Neuronal stem cell (in vitro differentiated cells): ENCODE data around the gene GPN1.

Experiments used
- DNase-seq: peaks from one replicate; pipeline ENCODE4 v3.0.0-alpha.2; 2013; ENCODE audit warnings: low spot score
- H2AFZ ChIP-seq: one replicate; pipeline ENCODE4 v1.6.1; 2013; ENCODE audit warnings: mild to moderate bottlenecking, low read length, inconsistent platforms
- H2AK5ac ChIP-seq: 2 replicates; pipeline ENCODE4 v1.6.1; 2013; ENCODE audit warnings: low read depth, mild to moderate bottlenecking, inconsistent platforms, low read length, moderate library complexity, mixed read lengths
- H2BK120ac ChIP-seq: 2 replicates; pipeline ENCODE4 v1.6.1; 2013; ENCODE audit warnings: low read depth, mild to moderate bottlenecking, inconsistent platforms, low read length, moderate library complexity, mixed read lengths
- H2BK12ac ChIP-seq: one replicate; pipeline ENCODE4 v1.6.1; 2013; ENCODE audit warnings: low read length, inconsistent platforms
- H2BK15ac ChIP-seq: 2 replicates; pipeline ENCODE4 v1.6.1; 2013; ENCODE audit warnings: mild to moderate bottlenecking, low read length, inconsistent platforms, mixed read lengths
- H2BK5ac ChIP-seq: one replicate; pipeline ENCODE4 v1.6.1; 2013; ENCODE audit warnings: inconsistent platforms, mild to moderate bottlenecking, low read length, moderate library complexity
- H3K14ac ChIP-seq: one replicate; pipeline ENCODE4 v1.6.1; 2013; ENCODE audit warnings: low read length, inconsistent platforms
- H3K18ac ChIP-seq: 2 replicates; pipeline ENCODE4 v1.6.1; 2013; ENCODE audit warnings: low read length, inconsistent platforms
- H3K23ac ChIP-seq: 2 replicates; pipeline ENCODE4 v1.6.1; 2013; ENCODE audit warnings: low read depth, mild to moderate bottlenecking, mixed read lengths, low read length, inconsistent platforms; ENCODE audit not compliant: poor library complexity
- H3K27ac ChIP-seq: replicated peaks from 3 replicates; pipeline ENCODE4 v1.5.1; 2013; ENCODE audit warnings: low read length, inconsistent platforms
- H3K27me3 ChIP-seq, 3 experiments: 2 replicates each; pipeline ENCODE4 v1.6.1; 2013; ENCODE audit warnings: low read length in 3 of 3, mild to moderate bottlenecking in 2 of 3, inconsistent platforms in 1 of 3, low read depth in 1 of 3, mixed read lengths in 1 of 3, moderate library complexity in 1 of 3; ENCODE audit not compliant: control insufficient read depth in 3 of 3, insufficient read depth in 3 of 3
- H3K36me3 ChIP-seq, 2 donors: replicated peaks in 1 of 2; 2 replicates each; pipeline ENCODE4 v1.6.1; 2013; ENCODE audit warnings: low read length in 2 of 2; ENCODE audit not compliant: control insufficient read depth in 2 of 2, insufficient read depth in 2 of 2
- H3K4ac ChIP-seq: 2 replicates; pipeline ENCODE4 v1.6.1; 2013; ENCODE audit warnings: inconsistent platforms, mild to moderate bottlenecking, low read length, moderate library complexity
- H3K4me1 ChIP-seq, 2 donors: 1 replicate in 1 of 2; 2 replicates in 1 of 2; pipeline ENCODE4 v1.6.1; 2013; ENCODE audit warnings: low read length in 2 of 2, low read depth in 1 of 2; ENCODE audit not compliant: control insufficient read depth in 2 of 2, insufficient read depth in 1 of 2
- H3K4me2 ChIP-seq: one replicate; pipeline ENCODE4 v1.6.1; 2013; ENCODE audit warnings: mild to moderate bottlenecking, low read length, inconsistent platforms; ENCODE audit not compliant: insufficient read depth, poor library complexity, severe bottlenecking
- H3K4me3 ChIP-seq, 2 donors: 2 replicates each; pipeline ENCODE4 v1.5.1; 2013; ENCODE audit warnings: low read length in 2 of 2, mild to moderate bottlenecking in 2 of 2, inconsistent platforms in 1 of 2, moderate library complexity in 1 of 2
- H3K79me1 ChIP-seq: one replicate; pipeline ENCODE4 v1.6.1; 2013; ENCODE audit warnings: low read depth, mild to moderate bottlenecking, inconsistent platforms, low read length, moderate library complexity
- H3K9ac ChIP-seq: one replicate; pipeline ENCODE4 v1.6.1; 2013; ENCODE audit warnings: mild to moderate bottlenecking, low read depth, low read length, inconsistent platforms; ENCODE audit not compliant: poor library complexity
- H3K9me3 ChIP-seq, 2 donors: replicated peaks in 1 of 2; 2 replicates each; pipeline versions ENCODE3 to v1.6.1; 2013; ENCODE audit warnings: low read length in 2 of 2, mild to moderate bottlenecking in 2 of 2, inconsistent platforms in 1 of 2, low read depth in 1 of 2, mixed read lengths in 1 of 2, moderate library complexity in 1 of 2; ENCODE audit not compliant: control insufficient read depth in 2 of 2, insufficient read depth in 1 of 2
- H4K8ac ChIP-seq: one replicate; pipeline ENCODE4 v1.6.1; 2013; ENCODE audit warnings: low read depth, mild to moderate bottlenecking, inconsistent platforms, low read length, moderate library complexity
- H4K91ac ChIP-seq: one replicate; pipeline ENCODE4 v1.6.1; 2013; ENCODE audit warnings: low read length, low read depth, mild to moderate bottlenecking, inconsistent platforms; ENCODE audit not compliant: poor library complexity
- WGBS, 2 donors: extraction: QIAGEN DNeasy Blood & Tissue Kit; methylation state at CpG; one replicate each; pipeline ENCODE4 v1.1.7; 2013; ENCODE audit warnings: missing lambda C conversion rate in 2 of 2, mixed read lengths in 1 of 2; ENCODE audit not compliant: insufficient read length in 2 of 2, insufficient replicate concordance in 1 of 2; ENCODE audit errors: extremely low coverage in 2 of 2; 5-methylcytosine and 5-hydroxymethylcytosine counted together

The GPN1 gene

GRCh38 chr2:27640722-27641245, 11.9 kb downstream of the GPN1 start:
- no peak overlapping the region for H2BK12ac ChIP-seq
- no peak overlapping the region for H3K14ac ChIP-seq
- H3K79me1 ChIP-seq, result no peaks in the 10 kb centered on the region
- no peak overlapping the region for H3K27ac ChIP-seq
- no peak for DNase-seq
- no peak overlapping the region for H2BK120ac ChIP-seq
- no peak overlapping the region for H3K18ac ChIP-seq
- peaks cover 12 to 95% of the 10 kb centered on the region in 2 donors for H3K36me3 ChIP-seq
- no peak overlapping the region for H4K8ac ChIP-seq
- no CpG with 5 or more reads among the region's 2 CpGs for WGBS, 2 donors
- no peak overlapping the region for H2BK5ac ChIP-seq
- no peak overlapping the region for H2AK5ac ChIP-seq
- no peak overlapping the region for H3K4me2 ChIP-seq
- no peak overlapping the region for H3K9ac ChIP-seq
- no peaks in the 10 kb centered on the region for H3K27me3 ChIP-seq
- H3K4me3 ChIP-seq, result no peak overlapping the region
- H2AFZ ChIP-seq, result no peak overlapping the region
- no peaks in the 10 kb centered on the region for H3K9me3 ChIP-seq
- H3K4me1 ChIP-seq, result no peaks in the 10 kb centered on the region
- no peak overlapping the region for H3K4ac ChIP-seq
- H2BK15ac ChIP-seq, result no peak overlapping the region
- no peak overlapping the region for H3K23ac ChIP-seq
- H4K91ac ChIP-seq, result no peak overlapping the region

- peaks cover 12 to 91% of the 10 kb centered on the region in 2 donors for H3K36me3 ChIP-seq
- no peak overlapping the region for H2BK15ac ChIP-seq
- no peak overlapping the region for H3K23ac ChIP-seq
- H2AK5ac ChIP-seq, result no peak overlapping the region
- no peaks in the 10 kb centered on the region for H3K79me1 ChIP-seq
- no peaks in the 10 kb centered on the region for H3K27me3 ChIP-seq
- H2AFZ ChIP-seq, result no peak overlapping the region
- H4K8ac ChIP-seq, result no peak overlapping the region
- H3K9me3 ChIP-seq, result no peaks in the 10 kb centered on the region
- no peak overlapping the region for H2BK5ac ChIP-seq
- no peak overlapping the region for H2BK120ac ChIP-seq
- no peak overlapping the region for H3K9ac ChIP-seq
- H3K4ac ChIP-seq, result no peak overlapping the region
- no peak overlapping the region for H3K18ac ChIP-seq
- H3K27ac ChIP-seq, result no peak overlapping the region
- no peak overlapping the region for H3K4me3 ChIP-seq
- H2BK12ac ChIP-seq, result no peak overlapping the region
- no peaks in the 10 kb centered on the region for H3K4me1 ChIP-seq
- no peak overlapping the region for H3K14ac ChIP-seq
- no peak overlapping the region for H3K4me2 ChIP-seq
- H4K91ac ChIP-seq, result no peak overlapping the region
- DNase-seq, result no peak
Observed at GRCh38 chr2:27645197-27645596, 16.3 kb downstream of the GPN1 start.

GRCh38 chr2:27647289-27647688, 18.4 kb downstream of the GPN1 start:
- no peaks in the 10 kb centered on the region for H3K9me3 ChIP-seq
- no peak overlapping the region for H3K4me3 ChIP-seq
- H3K79me1 ChIP-seq, result no peaks in the 10 kb centered on the region
- no peak overlapping the region for H2AK5ac ChIP-seq
- H2BK120ac ChIP-seq, result no peak overlapping the region
- no peak overlapping the region for H4K8ac ChIP-seq
- H3K23ac ChIP-seq, result no peak overlapping the region
- no peak overlapping the region for H2BK12ac ChIP-seq
- H2BK5ac ChIP-seq, result no peak overlapping the region
- no peaks in the 10 kb centered on the region for H3K4me1 ChIP-seq
- peaks cover 19 to 91% of the 10 kb centered on the region in 2 donors for H3K36me3 ChIP-seq
- no peak overlapping the region for H2BK15ac ChIP-seq
- H3K14ac ChIP-seq, result no peak overlapping the region
- H3K18ac ChIP-seq, result no peak overlapping the region
- H3K4me2 ChIP-seq, result no peak overlapping the region
- no peak overlapping the region for H4K91ac ChIP-seq
- H2AFZ ChIP-seq, result no peak overlapping the region
- no peak for DNase-seq
- no peaks in the 10 kb centered on the region for H3K27me3 ChIP-seq
- H3K27ac ChIP-seq, result no peak overlapping the region
- no peak overlapping the region for H3K9ac ChIP-seq
- no peak overlapping the region for H3K4ac ChIP-seq

GRCh38 chr2:27647737-27648136, 18.9 kb downstream of the GPN1 start:
- Histone ChIP-seq H3K27me3 (no peaks in the 10 kb centered on the region), H2BK120ac (no peak overlapping the region), H2AFZ (no peak overlapping the region), H2BK15ac (no peak overlapping the region), H3K36me3 (peaks cover 21 to 91% of the 10 kb centered on the region in 2 donors), H3K18ac (no peak overlapping the region), H3K79me1 (no peaks in the 10 kb centered on the region), H3K23ac (no peak overlapping the region), H3K4me3 (no peak overlapping the region), H2AK5ac (no peak overlapping the region), H3K4ac (no peak overlapping the region), H4K8ac (no peak overlapping the region), H3K4me2 (no peak overlapping the region), H3K27ac (no peak overlapping the region), H3K9ac (no peak overlapping the region), H2BK12ac (no peak overlapping the region), H2BK5ac (no peak overlapping the region), H3K14ac (no peak overlapping the region), H4K91ac (no peak overlapping the region), H3K9me3 (no peaks in the 10 kb centered on the region), H3K4me1 (no peaks in the 10 kb centered on the region)
- no CpG with 5 or more reads among the region's 4 CpGs for WGBS, 2 donors
- DNase-seq, result no peak
